GM12875 (cell line): ENCODE data around the gene ZFAND5.

Source experiments
- H3K4me3 ChIP-seq: one replicate; pipeline ENCODE4 v1.5.1; 2011; ENCODE audit warnings: low read depth, low read length, control low read depth
- TF ChIP-seq, protein P1 (sequence below): IDR thresholded peaks from 2 replicates; pipeline ENCODE4 v1.5.1; 2011; ENCODE audit warnings: low read depth, mild to moderate bottlenecking, control low read depth, inconsistent platforms, low read length, moderate library complexity, borderline replicate concordance; ENCODE audit not compliant: insufficient read depth

ZFAND5 gene

DNA sequence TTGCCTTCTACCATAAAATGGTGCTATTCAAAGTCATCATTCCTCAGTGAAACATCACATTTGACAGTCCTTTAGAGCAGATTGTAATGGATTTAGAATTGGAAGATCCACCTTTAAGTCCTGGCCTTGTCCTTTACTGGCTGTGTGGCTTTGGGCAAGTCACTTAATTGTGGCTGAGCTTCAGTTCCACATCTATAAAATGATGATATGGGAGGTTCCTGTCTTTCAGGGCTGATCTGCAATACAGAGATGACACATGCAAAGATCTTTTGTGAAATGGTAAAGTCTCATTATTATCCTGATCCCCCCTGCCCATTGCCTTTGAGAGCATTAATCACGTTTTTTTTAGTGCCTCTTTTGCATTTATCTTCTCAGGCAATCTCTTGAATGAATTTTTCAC, 58.2 kb downstream of the ZFAND5 start:
- no peak overlapping the region for H3K4me3 ChIP-seq
- TF ChIP-seq, protein P1, sequence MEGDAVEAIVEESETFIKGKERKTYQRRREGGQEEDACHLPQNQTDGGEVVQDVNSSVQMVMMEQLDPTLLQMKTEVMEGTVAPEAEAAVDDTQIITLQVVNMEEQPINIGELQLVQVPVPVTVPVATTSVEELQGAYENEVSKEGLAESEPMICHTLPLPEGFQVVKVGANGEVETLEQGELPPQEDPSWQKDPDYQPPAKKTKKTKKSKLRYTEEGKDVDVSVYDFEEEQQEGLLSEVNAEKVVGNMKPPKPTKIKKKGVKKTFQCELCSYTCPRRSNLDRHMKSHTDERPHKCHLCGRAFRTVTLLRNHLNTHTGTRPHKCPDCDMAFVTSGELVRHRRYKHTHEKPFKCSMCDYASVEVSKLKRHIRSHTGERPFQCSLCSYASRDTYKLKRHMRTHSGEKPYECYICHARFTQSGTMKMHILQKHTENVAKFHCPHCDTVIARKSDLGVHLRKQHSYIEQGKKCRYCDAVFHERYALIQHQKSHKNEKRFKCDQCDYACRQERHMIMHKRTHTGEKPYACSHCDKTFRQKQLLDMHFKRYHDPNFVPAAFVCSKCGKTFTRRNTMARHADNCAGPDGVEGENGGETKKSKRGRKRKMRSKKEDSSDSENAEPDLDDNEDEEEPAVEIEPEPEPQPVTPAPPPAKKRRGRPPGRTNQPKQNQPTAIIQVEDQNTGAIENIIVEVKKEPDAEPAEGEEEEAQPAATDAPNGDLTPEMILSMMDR, result no peak

DNA sequence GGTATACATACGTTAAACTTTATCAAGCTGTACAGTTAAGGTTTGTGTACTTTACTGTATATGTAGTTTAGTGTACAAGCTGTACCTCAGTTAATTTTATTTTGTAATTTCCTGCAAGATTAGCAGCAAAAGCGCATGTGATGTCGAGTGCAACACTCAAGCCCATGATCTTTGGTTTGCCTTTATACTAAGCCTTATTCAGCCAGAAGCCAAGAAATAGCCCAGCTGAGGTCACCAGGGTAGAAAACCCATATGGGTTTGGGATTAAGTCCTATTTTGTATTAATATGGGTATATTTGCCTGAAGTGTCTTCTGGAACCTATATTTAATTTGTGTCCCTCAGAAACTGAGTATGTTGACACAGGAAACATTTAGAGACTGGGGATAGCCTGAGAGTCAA, 59.3 kb downstream of the ZFAND5 start:
- H3K4me3 ChIP-seq, result no peak overlapping the region
- TF ChIP-seq, protein P1, result no peak

DNA sequence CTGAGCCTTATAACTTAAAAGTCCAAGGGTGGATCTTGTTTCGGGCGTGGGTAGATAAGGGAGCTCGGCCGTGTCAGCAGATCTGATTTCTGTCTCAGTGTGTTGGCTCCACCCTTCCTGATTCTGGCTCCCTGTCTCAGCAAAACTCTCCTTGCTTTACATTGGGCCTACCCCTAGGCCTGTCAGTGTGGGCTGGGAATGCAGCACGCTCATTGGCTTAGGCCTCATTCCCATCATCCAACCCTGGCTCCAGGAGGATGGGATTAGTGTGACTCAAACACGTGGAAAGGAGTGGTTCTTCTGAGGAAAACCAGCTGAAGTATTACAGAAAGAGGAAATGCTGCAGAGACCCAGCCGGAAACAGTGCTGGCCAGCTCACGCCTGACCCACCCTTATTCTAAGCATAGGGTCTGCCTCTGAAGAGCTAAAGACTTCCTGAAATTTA, 59.9 kb downstream of the ZFAND5 start:
- H3K4me3 ChIP-seq, result no peak overlapping the region
- TF ChIP-seq, protein P1, result no peak

DNA sequence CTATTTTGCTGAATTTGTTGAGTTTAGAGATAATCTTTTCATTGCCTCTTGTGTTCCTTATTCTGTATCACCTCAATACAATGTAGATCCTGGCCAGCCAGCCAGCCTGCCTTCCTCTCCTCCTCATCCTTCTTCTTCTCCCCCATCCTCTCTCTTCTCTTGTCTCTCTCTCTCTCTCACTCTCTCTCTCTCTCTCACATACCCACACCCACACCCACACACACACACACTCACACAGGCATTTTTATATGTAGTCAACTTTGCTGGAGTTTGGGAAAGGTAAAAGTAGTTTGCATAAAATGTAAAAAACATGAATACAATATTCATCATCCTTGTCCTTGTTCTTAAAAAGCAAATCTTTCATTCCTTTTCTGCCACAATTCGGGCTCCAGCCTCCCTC, 60.5 kb downstream of the ZFAND5 start:
- TF ChIP-seq, protein P1, result no peak
- H3K4me3 ChIP-seq, result no peak overlapping the region
